PC-9 (cell line): ENCODE data around the gene ZNF263. TPM values are rescaled to one million over a fixed set of nuclear protein-coding genes. Genes with fewer than 3 reads are reported as not detected.

Source experiments
- BruUV-seq: library from RNA; stranded (reverse); fragments of 400-500 nt; replicated peaks from 2 replicates; lab custom pipeline; 2021; lab: Mats Ljungman, UMichigan
- CTCF ChIA-PET: fragments of 300-600 bp; sonication (Branson Sonifier 250); formaldehyde crosslinking; loops from one replicate; lab custom pipeline; 2022; ENCODE audit warnings: antibody characterized with exemption; lab: Charles Lee
- POLR2A ChIA-PET: fragments of 300-600 bp; sonication (Branson Sonifier 250); formaldehyde crosslinking; loops from one replicate; lab custom pipeline; 2022; ENCODE audit warnings: antibody characterized with exemption; ENCODE audit not compliant: unreplicated experiment; lab: Charles Lee
- DNase-seq, 2 experiments: peaks; one replicate each; pipeline versions ENCODE4 v3.0.0 to v3.0.0-alpha.2; 2015 to 2022; ENCODE audit warnings: mixed read lengths in 1 of 2
- H2AFZ ChIP-seq: fragments of 200-600 bp; sonication (generic); 2 replicates; pipeline ENCODE4 v1.8.1; 2017; ENCODE audit warnings: antibody characterized with exemption
- H3F3A ChIP-seq: fragments of 200-600 bp; sonication (generic); 2 replicates; pipeline ENCODE4 v1.8.1; 2017; ENCODE audit warnings: antibody characterized with exemption, mild to moderate bottlenecking, low read depth; ENCODE audit not compliant: insufficient read depth
- H3K27ac ChIP-seq: fragments of 200-600 bp; sonication (generic); 2 replicates; pipeline ENCODE4 v1.6.1; 2016; ENCODE audit warnings: mixed run types
- H3K27me3 ChIP-seq: fragments of 200-600 bp; sonication (generic); 2 replicates; pipeline ENCODE4 v1.6.1; 2016; ENCODE audit warnings: low read depth, mixed run types; ENCODE audit not compliant: insufficient read depth
- H3K36me3 ChIP-seq: fragments of 200-600 bp; sonication (generic); 2 replicates; pipeline ENCODE4 v1.6.1; 2016; ENCODE audit warnings: low read depth, mixed run types
- H3K4me1 ChIP-seq: fragments of 200-600 bp; sonication (generic); replicated peaks from 2 replicates; pipeline ENCODE4 v1.6.1; 2016; ENCODE audit warnings: mixed run types; ENCODE audit not compliant: insufficient read depth
- H3K4me2 ChIP-seq: fragments of 200-600 bp; sonication (generic); 2 replicates; pipeline ENCODE4 v1.6.1; 2017; ENCODE audit warnings: mixed run types
- H3K4me3 ChIP-seq: fragments of 200-600 bp; sonication (generic); 2 replicates; pipeline ENCODE4 v1.6.1; 2016; ENCODE audit warnings: mixed run types
- H3K79me2 ChIP-seq: fragments of 200-600 bp; sonication (generic); 2 replicates; pipeline ENCODE4 v1.6.1; 2017; ENCODE audit warnings: low read depth, mixed run types
- H3K9me2 ChIP-seq: fragments of 200-600 bp; sonication (generic); 2 replicates; pipeline ENCODE4 v1.8.1; 2017; ENCODE audit warnings: mild to moderate bottlenecking; ENCODE audit not compliant: insufficient read depth
- H3K9me3 ChIP-seq: fragments of 200-600 bp; sonication (generic); 2 replicates; pipeline ENCODE4 v1.8.1; 2016; ENCODE audit warnings: low read depth; ENCODE audit not compliant: insufficient read depth
- H4K20me1 ChIP-seq: fragments of 200-600 bp; sonication (generic); 2 replicates; pipeline ENCODE4 v1.8.1; 2017; ENCODE audit not compliant: insufficient read depth
- CTCF ChIP-seq: fragments of 200-600 bp; sonication (generic); conservative IDR thresholded peaks from 2 replicates; pipeline ENCODE4 v1.6.1; 2017; ENCODE audit warnings: mixed run types, antibody characterized with exemption, mild to moderate bottlenecking, moderate library complexity
- EZH2 ChIP-seq: fragments of 200-600 bp; sonication (generic); IDR thresholded peaks from 2 replicates; pipeline ENCODE4 v1.8.0; 2017; ENCODE audit warnings: antibody characterized with exemption, low read depth
- intact Hi-C: fragments of 100-400 bp; cut with micrococcal nuclease; formaldehyde crosslinking; loops from one replicate; pipeline ENCODE4 v1.10.0; 2022; ENCODE audit not compliant: unreplicated experiment
- total RNA-seq: library from RNA; stranded (reverse); gene quantifications from 2 replicates; pipeline ENCODE4 v1.2.3, GENCODE V29; 2021

ZNF263 gene
- total RNA-seq, 1 experiment from 2014 or later, result 36.8 TPM

DNA sequence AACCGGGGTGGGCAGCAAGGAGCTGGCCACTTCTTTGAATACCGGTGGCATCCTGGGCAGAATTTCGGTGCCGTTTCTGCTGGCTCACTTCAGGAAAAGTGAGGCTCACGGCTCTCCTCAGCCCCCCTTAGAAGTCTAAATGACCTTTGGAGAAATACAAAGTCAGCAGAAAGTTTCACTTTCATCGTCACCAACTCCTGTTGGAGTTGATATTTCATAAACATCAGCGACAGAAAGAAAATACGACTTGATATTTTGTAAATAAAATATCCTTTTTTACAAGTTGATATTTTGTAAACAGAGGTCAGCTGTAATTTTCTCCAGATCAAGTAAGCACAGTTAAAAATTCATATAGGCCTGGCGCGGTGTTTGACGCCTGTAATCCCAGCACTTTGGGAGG lies 22.8 kb downstream of the ZNF263 start:
- H3K27ac ChIP-seq, result peak overlapping the region; percentile 73; the same call in 1 of the 2 replicates
- no peak for TF ChIP-seq CTCF
- no peak for TF ChIP-seq EZH2
- H2AFZ ChIP-seq, result peak overlapping the region; percentile 89
- ChIA-PET CTCF (no interaction called here), POLR2A (no interaction called here)
- DNase-seq, result no peak
- peaks cover 33% of the 10 kb centered on the region for H3F3A ChIP-seq
- H3K4me1 ChIP-seq, result peaks cover 6% of the 10 kb centered on the region; the same call in 1 of the 2 replicates
- no peaks in the 10 kb centered on the region for H3K27me3 ChIP-seq
- peaks cover 20% of the 10 kb centered on the region for H3K79me2 ChIP-seq
- BruUV-seq, result no TSS peak
- peaks cover 65% of the 10 kb centered on the region for H3K36me3 ChIP-seq
- peak overlapping the region; percentile 89 for H3K4me2 ChIP-seq
- peaks cover 72% of the 10 kb centered on the region for H3K9me3 ChIP-seq
- H3K4me3 ChIP-seq, result peak overlapping the region; percentile 94
- H3K9me2 ChIP-seq, result no peaks in the 10 kb centered on the region
- intact Hi-C loops, result loop anchor here (5.0 kb wide), 1 partner anchor 96 kb away; the partner anchor contains the start of genes ZNF174 and ZSCAN32
- no peaks in the 10 kb centered on the region for H4K20me1 ChIP-seq

DNA sequence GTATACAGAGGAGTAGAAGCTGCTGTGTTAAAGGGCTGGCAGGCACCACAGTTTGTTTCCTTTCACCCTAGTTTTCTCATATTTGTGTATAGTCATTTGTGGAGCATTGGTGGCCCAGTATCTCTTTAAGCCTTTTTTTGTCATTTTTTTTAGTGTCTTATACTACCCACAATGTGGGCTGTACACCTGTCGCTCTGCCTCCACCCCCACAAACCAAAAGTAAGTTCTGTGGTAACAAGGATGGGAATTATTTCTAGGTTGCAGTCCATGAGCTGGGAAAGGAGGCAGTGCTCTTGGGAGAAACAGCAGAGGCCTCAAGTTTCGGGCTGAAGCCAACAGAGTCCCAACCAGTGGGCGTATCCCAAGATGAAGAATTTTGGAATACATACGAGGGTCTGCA lies 28.2 kb downstream of the ZNF263 start:
- Histone ChIP-seq H3K4me2 (no peak overlapping the region), H3F3A (0 out of 2 replicates have a peak, but pooled peaks cover 6% of the 10 kb centered on the region), H3K79me2 (peaks cover 12% of the 10 kb centered on the region; the same call in 1 of the 2 replicates), H3K27me3 (no peaks in the 10 kb centered on the region), H3K4me3 (no peak overlapping the region), H4K20me1 (no peaks in the 10 kb centered on the region), H3K27ac (no peak overlapping the region), H3K9me3 (peaks cover 63% of the 10 kb centered on the region), H2AFZ (no peak overlapping the region), H3K9me2 (no peaks in the 10 kb centered on the region), H3K4me1 (no peaks in the 10 kb centered on the region), H3K36me3 (peaks cover 60% of the 10 kb centered on the region)
- DNase-seq, result no peak
- POLR2A ChIA-PET, result no interaction called here
- intact Hi-C loops, result no loop called here
- CTCF ChIA-PET, result interaction anchor here (0.7 kb wide), 1 partner anchor 8 kb away, joined by 8 read pairs; no protein-coding TSS in a partner anchor
- no TSS peak for BruUV-seq
- TF ChIP-seq CTCF (no peak), EZH2 (no peak)

DNA sequence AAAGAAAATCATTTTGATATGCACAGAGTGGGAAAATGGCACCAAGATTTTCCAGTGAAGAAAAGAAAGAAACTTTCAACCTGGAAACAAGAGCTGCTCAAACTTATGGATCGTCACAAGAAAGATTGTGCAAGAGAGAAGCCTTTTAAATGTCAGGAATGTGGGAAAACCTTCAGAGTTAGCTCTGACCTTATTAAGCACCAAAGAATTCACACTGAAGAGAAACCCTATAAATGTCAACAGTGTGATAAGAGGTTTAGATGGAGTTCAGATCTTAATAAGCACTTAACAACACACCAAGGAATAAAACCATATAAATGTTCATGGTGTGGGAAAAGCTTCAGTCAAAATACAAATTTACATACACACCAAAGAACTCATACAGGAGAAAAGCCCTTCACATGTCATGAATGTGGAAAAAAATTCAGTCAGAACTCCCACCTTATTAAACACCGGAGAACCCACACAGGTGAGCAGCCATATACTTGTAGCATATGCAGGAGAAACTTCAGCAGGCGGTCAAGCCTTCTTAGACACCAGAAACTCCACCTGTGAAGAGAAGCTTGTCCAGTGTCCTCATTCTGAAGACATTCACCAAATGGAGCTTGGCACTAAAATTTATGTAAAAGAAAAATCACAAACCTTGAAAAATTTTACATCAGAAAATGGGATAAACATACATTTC lies 34.2 kb downstream of the ZNF263 start:
- Histone ChIP-seq H2AFZ (no peak overlapping the region), H3K27ac (no peak overlapping the region), H3K4me3 (peak overlapping the region; percentile 5; the same call in 1 of the 2 replicates), H3K27me3 (no peaks in the 10 kb centered on the region), H3F3A (peaks cover 15% of the 10 kb centered on the region; the same call in 1 of the 2 replicates), H3K4me2 (no peak overlapping the region), H3K9me3 (peaks cover 61% of the 10 kb centered on the region), H4K20me1 (no peaks in the 10 kb centered on the region), H3K36me3 (peaks cover 35% of the 10 kb centered on the region), H3K9me2 (no peaks in the 10 kb centered on the region), H3K79me2 (no peaks in the 10 kb centered on the region), H3K4me1 (no peaks in the 10 kb centered on the region)
- no peak for DNase-seq
- TF ChIP-seq CTCF (no peak), EZH2 (no peak)
- ChIA-PET CTCF (no interaction called here), POLR2A (no interaction called here)
- intact Hi-C loops, result no loop called here
- BruUV-seq, result no TSS peak
